SHP77 treated with DMSO at 0.1 percent for 48 hours (cell line): ENCODE measurements around the gene EVI5L.

Experiments
- DNase-seq: peaks from one replicate; lab custom pipeline; 2025; lab: John Stamatoyannopoulos, UW

The EVI5L gene

DNA sequence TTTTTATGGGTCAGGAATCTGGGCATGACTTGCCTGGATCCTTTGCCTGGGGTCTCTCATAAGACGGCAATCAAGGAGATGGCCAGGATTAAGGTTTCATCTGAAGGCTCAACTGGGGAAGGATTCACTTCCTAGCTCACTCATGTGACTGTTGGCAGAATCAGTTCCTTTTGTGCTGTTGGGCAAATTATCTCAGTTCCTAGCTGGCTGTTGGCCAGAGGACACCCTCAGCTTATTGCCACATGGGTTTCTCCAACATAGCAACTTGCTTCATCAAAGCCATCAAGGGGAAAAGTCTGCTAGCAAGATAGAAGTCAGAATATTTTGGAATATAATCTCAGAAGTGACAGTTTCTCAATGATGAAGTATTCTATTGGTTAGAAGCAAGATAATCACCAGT lies 12.2 kb upstream of the EVI5L start:
- no peak for DNase-seq

DNA sequence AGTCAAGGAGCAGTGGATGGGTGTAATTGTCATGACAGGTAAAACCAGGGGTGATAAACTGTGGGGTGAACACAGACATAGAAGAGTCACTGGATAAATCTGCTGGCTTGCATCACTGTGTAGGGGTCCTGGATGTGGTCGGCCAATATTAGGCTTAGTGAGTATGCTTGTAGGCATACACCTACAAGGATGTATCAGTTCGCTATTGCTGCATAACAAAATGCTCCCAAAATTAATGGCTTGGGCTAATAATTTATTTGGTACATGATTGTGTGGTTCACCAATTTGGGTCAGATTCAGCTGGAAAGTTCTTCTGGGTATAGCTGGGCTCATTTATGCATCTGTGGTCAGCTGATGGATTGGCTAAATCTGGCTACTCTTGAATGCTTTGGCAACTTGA lies 11.2 kb upstream of the EVI5L start:
- no peak for DNase-seq

DNA sequence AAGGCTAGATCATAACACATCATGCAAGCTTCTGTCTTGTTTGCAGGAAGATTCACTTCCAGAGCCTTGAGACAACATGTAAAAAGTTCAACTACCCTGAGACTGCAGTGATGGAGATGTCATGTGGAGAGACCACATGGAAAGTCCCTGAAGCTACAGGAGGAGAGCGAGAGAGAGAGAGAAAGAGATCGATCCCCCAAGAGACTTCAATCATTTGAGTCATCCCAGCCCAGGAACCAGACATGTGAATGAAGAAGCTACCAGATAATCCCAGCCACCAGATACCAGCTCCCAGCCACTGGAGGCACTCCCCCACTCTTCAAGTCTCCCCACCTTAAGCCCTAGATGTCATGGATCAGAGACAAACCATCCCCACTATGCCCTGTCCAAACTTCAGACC lies 10.7 kb upstream of the EVI5L start:
- no peak for DNase-seq

DNA sequence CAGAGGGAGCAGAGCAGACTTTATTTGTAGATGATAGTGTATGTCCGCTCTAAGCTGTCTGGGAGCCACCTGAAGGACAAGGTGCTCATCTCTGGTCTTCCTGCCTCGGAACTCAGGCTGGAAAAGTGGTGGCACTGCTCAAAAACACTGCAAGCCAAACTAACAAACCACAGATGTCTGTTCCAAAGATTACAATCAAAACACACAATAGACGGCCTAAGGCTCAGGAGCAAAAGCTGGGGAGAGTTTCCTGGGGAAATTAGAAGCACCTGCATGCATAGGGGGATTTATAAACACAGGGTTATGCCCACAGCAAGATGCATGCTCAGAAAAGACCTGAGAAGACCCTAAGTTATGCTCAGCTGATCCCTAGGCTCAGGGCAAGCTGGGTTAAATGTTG lies 9.4 kb upstream of the EVI5L start:
- DNase-seq: no peak

DNA sequence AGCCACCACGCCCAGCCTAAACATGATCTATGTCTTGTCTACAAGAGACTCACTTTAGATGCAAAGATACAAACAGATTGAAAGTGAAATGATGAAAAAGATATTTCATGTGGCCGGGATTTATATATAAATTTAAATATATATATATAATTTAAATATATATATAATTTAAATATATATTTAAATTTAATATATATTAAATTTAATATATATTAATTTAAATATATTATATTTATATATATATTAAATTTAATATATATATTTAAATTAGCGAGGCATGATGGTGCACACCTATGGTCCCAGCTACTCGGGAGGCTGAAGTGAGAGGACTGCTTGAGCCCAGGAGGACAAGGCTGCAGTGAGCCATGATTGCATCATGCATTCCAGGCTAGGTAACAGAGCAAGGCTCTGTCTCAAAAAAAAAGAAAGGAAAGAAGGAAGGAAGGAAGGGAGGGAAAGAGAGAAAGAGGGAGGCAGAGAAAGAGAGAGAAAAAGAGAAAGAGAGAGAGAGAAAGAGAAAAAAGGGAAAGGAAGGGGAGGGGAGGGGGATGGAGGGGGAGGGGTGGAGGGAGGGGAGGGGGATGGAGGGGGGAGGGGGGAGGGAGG lies 7.0 kb upstream of the EVI5L start:
- DNase-seq: no peak

DNA sequence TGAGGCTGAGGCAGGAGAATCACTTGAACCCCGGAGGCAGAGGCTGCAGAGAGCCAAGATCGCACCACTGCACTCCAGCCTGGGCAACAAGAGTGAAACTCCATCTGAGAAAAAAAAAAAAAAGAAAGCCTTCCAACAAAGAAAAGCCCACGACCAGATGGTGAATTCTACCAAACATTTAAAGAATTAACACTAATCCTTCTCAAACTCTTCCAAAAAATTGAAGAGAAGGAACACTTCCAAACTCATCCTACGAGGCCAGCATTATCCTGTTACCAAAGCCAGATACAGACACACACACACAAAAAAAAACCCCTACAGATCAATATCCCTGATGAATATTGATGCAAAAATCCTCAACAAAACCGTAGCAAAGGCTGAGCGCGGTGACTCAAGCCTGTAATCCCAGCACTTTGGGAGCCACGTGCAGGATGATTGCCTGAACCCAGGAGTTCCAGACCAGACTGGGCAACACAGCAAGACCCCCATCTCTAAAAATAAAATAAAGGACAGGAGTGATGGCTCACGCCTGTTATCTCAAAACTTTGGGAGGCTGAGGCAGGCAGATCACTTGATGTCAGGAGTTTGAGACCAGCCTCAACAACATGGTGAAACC lies 6.2 kb upstream of the EVI5L start:
- no peak for DNase-seq

DNA sequence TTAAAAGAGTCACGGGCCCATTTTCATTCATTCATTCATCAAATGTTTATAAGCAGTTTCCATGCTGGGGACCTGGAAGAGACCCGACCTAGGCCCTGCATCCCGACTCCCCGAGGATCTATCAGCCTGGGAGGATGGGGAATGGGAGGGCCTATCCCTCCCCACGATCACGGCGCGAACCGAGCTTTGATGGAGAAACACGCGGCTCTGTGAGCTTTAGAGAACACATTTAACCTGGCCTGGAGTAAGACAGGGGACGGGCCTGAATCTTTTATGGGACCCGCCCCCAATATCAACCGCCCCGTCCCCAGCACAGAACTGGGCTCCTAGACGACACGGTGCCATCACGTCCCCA lies 875 bp upstream of the EVI5L start:
- DNase-seq: no peak

DNA sequence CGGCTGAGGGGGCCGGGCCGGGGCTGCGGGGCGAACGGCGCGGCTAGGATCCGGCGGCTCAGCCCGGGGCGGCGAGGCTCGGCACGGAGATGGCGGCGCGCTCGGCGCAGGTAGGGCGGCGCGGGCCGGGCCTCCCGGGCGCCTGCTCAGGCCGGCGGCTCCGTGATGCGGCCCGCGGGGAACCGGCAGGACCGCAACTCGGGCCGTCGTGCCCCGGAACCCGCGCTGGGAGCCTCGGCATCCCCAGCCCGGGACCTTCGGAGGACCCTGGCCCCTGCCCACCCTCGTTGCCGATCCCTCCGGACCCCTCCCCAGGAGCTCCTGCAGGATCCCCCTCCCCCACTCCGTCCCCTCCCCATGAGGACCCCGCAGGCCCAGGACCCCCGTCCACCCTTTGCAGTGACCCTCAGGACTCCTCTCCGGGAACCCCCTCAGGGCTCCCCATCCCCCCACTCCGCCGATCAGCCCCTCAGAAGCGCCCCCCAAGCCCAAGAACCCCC lies 304 bp downstream of the EVI5L start:
- no peak for DNase-seq

DNA sequence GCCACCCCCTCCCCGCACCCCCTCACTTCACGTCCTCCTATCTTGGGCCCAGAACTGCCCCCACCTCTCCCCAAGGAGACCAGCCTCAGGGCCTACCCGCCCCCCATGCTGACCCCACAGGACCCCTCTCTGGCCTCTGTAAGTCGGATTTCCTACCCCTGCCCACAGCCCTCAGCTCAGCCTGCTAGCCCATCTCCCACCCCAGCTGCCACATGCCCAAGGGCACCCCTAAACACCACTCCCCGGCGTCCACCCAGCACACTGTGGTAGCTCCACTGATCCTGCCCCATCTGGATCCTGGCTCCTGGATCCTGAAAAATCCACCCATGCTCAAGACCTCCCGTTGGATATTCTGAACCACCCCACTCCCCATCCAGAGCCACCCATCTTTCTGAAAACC lies 805 bp downstream of the EVI5L start:
- no peak for DNase-seq

DNA sequence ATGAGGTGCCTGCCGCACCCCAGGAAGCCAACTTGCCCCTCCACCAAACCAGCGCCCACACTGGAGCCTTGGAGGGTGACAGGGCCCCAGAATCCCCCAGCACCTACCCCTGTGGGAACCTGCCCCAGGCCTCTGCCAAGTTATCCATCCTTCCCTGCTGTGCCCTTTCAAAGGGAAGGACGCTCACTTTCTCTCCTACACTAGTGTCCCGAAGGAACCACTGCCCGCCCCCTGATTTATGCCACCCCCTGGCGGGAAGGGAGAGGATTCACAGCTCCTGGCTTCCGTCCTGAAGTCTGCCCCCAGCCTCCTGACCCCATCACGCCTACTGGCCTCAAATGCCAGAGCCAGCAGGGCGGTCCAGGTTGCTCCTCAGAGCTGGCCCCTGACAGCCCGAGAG lies 1.4 kb downstream of the EVI5L start:
- DNase-seq: no peak

DNA sequence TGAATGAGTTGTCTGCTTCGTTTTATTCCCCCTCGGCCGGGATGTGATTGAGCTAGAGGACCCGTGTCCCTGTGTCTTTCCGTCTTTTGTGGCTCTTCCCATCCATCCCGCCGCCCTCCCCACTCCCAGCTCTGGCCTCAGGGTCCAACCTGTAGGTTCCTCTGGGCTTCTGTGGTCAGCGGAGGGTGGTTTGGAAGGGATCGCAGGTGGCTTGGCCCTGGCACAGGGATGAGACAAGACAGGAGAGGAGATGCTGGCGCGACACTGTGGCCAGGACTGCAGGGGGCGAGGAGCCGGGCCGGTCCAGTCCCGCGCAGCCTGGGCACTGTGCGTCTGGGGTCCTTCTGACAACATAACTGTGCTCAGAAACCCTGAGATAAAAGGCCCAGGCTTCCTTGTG lies 2.0 kb downstream of the EVI5L start:
- no peak for DNase-seq

DNA sequence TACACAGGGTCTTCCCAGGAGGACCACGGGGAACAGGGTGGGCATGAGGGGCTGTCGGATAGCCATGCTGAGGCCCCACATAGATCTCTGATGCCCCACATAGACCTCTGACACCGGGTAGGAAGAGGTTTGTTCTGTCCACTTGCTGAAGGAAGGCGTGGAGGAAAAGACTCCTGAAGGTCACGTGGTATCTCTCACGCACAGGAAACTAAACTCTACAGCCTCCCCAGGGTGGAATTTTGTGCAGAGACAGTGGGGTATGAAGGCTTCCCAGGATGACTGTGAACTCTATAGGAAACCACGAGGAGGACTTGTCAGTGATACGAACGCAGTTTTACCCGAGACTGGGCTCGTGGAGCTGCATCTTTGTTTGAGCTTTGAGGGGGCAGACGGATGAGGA lies 2.8 kb downstream of the EVI5L start:
- no peak for DNase-seq

DNA sequence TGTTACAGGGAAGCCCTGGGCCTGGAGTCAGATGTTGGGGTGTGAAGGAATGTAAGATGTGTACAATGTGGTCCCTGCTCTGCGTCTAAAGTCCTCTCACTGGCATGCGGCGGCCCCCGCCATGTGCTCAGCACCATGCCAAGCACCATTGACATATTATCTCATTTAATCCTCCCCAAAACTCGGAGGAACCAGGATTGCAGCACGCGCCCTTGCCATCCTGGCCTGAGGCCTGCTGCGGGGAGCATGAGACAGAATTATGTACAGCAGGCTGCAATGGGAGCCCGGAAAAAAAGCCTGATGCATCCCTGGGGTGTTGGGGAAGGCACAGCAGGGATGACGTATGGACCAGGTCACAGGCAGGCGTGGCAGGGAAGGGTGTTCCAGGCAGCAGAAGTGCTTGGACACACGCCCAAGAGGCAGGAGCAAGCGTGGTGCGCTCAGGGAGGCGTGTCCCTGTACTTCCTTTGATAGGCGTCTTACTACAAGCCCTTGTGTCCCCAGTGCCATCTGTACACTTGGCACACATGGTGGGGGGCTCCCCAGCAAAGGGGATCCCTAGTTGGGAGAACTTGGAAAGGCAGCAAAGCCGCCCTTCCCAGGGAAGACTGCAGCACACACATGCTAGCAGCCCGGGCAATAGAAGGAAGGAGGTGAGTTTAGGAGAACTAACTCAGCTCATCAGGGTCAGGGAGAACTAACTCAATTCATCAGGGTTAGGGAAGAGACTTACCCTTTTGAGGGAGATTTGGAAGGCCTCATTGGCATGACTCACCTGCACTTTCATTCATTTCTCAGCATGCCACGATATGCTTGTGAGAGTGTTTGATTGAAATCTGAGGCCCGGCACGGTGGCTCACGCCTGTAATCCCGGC lies 3.4 kb downstream of the EVI5L start:
- no peak for DNase-seq

DNA sequence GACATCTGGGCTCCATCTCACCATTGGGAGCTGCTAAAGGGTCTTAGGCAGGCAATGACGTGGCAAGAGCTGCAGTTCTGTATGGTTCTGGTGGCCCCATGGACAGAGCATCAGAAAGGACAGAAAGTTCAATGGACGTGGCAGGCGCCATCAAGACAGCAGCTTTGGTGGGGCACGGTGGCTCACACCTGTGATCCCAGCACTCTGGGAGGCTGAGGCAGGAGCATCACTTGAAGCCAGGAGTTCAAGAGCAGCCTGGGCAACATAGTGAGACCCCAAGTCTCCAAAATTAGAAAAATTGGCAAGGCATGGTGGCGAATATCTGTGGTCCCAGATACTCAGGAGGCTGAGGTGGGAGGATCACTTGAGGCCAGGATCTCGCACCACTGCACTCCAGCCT lies 9.5 kb downstream of the EVI5L start:
- DNase-seq: no peak

DNA sequence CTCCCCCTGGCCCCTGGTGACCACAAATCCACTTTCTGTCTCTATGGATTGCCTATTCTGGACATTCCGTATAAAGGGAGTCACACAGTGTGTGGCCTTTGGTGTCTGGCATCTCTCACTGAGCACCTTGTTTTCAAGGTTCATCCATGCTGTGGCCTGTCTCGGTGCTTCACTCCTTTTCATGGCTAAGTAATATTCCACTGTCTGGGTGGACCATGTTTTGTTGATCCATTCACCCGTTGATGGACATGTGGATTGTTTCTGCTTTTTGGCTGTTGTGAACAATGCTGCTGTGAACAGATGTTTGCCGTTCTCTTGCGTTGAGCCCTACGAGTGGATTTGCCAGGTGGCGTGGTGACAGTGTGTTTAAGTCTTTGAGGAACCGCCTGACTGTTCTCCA lies 10.6 kb downstream of the EVI5L start:
- DNase-seq: no peak

DNA sequence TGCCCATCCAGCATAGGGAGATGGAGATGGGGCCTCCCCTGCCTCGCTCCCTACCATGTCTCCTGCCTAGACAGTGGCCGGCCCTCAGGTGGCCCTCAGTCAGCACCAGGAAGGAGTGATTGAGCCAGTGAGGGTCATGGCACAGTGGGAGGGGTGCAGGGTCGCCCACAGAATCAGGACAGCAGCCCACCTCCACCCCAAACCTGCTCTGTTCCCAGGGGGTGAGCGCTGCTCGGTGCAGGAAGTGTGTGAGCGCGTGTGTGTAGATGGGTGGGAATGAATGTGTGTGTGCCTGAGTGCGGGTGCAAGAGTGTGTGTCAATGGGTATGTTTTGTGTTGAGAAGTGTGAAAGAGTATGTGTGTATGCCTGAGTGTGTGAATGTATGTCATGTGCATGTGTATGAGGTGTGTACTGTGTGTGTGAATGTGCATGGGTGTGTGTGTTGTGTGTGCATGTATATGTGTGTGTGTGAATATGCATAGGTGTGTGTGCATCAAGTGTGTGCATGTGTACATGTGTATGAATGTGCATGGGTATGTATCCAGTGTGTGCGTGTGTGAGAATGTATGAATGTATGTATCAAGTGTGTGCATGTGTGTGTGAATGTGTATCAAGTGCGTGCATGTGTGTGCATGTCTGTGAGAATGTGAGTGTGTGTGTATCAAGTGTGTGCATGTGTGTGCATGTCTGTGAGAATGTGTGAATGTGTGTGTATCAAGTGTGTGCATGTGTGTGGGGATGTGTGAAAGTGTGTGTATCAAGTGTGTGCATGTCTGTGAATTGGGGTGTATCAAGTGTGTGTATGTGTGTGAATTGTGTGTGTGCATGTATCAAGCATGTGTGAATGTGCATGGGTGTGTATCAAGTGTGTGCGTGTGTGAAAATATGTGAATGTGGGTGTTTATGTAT lies 12.0 kb downstream of the EVI5L start:
- no peak for DNase-seq

DNA sequence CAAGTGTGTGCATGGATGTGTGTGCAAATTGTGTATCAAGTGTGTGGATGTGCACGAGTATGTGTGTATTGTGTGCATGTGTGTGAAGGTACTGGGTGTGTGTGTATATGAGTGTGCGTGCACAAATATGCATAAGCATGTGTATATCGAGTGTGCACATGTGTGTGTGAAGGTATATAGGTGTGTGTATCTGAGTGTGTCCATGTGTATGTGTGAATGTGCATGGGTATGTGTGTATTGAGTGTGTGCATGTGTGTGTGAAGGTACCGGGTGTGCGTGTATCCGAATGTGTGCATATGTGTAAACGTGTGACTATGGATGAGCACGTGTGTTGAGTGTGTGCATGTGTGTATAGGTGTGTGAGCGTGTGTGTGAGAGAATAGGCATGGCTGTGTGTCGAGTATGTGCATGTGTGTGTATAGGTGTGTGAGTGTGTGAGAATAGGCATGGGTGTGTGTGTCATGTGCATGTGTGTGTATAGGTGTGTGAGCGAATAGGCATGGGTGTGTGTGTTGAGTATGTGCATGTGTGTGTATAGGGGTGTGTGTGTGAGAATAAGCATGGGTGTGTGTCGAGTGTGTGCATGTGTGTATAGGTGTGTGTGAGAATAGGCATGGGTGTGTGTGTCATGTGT lies 12.8 kb downstream of the EVI5L start:
- no peak for DNase-seq

DNA sequence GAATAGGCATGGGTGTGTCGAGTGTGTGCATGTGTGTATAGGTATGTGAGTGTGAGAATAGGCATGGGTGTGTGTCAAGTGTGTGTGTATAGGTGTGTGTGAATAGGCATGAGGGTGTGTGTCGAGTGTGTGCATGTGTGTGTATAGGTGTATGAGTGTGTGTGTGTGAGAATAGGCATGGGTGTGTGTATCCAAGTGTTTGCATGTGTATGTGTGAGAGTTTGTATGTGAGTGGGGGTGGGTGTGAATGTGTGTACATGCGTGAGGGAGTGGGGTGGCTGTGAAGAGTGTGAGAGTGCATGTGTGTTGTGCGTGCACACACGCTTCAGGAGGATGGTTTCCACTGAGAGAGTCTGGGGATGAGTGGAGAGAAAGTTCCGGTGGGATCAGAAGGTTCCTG lies 13.5 kb downstream of the EVI5L start:
- DNase-seq: no peak

DNA sequence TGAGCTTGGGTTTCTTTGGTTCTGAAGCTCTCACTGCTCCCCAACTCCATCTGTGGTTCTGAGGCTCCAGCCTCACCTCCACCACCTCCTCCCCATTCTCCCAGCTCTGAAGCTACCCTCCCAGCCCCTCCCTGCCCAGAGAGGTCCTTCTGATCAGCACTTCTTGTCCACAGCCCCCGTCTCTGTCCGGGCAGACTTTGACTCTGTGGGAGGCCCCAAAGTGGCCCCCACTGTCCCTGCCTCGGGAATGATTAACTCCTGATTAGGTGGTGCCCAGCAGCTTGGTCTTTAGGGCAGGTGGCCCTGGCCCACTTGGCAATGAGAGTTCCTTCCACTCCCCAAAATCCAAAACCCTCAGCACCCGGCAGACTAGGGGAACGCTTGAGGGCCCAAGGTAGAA lies 14.4 kb downstream of the EVI5L start:
- DNase-seq: no peak

DNA sequence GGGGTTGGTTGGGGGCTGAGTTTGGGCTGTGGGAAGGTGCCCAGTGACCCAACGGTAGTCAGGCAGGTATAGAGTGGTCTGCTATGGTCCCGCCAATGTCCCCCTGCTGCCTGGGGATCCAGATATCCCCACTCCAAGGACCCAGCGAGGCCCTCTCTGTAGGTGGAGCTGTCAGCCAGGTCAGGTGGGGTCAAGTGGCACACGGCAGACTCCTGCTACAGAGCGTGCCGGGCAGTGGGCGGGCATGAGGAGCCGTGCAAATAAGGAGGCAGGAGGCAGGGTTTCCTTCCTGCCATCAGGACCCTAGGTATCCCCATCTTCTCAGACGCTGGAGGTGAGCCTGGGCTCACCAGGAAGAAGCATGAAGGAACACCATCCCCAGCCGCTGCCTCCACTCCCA lies 14.9 kb downstream of the EVI5L start:
- no peak for DNase-seq

DNA sequence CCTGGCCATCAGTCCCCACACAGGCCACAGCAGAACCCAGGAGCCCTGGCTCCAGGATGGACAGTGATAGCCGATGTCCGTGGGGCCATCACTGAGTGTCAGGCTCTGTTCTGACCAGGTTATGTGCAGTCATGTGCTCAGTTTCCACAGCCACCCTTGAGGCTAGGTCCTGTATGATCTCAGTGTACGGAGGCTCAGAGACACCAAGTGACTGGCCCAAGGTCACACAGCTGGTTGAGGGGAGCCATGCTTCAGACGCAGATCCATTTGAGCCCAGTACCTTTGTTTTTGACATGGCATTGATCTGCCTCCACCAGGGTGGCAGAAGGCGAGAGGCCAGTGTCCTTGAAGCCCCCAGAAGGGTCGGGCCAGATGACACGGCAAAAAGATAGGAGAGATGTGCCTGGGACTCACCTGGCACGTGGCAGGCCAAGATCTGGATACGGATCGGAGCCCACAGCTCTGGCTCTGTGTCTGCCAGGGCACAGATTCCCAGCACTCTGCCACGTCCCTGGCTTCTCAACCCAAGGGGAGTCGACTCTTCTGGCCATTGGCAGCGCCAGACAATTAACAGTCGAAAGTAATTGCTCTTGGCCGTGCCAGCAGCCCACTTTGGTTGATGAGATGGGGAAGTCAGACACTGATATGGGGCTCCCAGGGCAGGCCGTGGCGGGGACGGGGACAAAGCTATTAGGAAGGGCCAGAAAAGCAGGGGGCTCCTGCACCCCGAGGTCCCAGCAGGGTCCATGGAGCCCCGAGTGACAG lies 15.6 kb downstream of the EVI5L start:
- DNase-seq: no peak
